ENCODE measurements around the gene PDK1. TPM values are rescaled to one million over a fixed set of nuclear protein-coding genes. Genes with fewer than 3 reads are reported as not detected.
"Not testable (repeated sequence)": the region's sequence is repeated elsewhere in the genome, so short reads cannot be mapped to it uniquely, and the experiment has no call there.

Gene PDK1
- total RNA-seq, 4 donors from 2014 or later: 4.8 to 49.4 (median 11.4) TPM

GRCh38 chr2:172580544-172580943 is 24.7 kb downstream of the PDK1 start:
- in situ Hi-C loops (cut with MboI; ENCODE audit: low pct_ligation_motif_present in 1 of 4, low pct_unique_long_range_greater_than_20kb in 1 of 4, low sequenced_read_pairs in 3 of 4) (loop anchor here in 1 of 4 donors (10.0 kb wide), 1 partner anchor 134 kb away; no protein-coding TSS in a partner anchor), intact Hi-C loops (cut with DNase I; ENCODE audit: low total_unique reads) (no loop called here)
- Histone ChIP-seq H3K9me3 (peaks cover 18 to 22% of the 10 kb centered on the region in 2 donors), H3K4me3 (no peak overlapping the region), H3K27me3 (no peaks in the 10 kb centered on the region), H3K36me3 (peaks cover 0 to 36% (median 14%) of the 10 kb centered on the region in 4 donors), H3K27ac (no peak overlapping the region), H3K4me1 (no peaks in the 10 kb centered on the region)
- TF ChIP-seq POLR2AphosphoS5 (IDR thresholded peaks at IDR 0.05) (no peak), POLR2A (IDR thresholded peaks at IDR 0.05) (no peak), CTCF (IDR thresholded peaks at IDR 0.05) (no peak), EP300 (IDR thresholded peaks at IDR 0.05; ENCODE audit: low read depth) (no peak)
- DNase-seq: no peak

- Histone ChIP-seq H3K4me3 (no peak overlapping the region), H3K36me3 (peaks cover 0 to 46% (median 14%) of the 10 kb centered on the region in 4 donors), H3K27me3 (no peaks in the 10 kb centered on the region), H3K4me1 (no peaks in the 10 kb centered on the region), H3K9me3 (peaks cover 4 to 12% of the 10 kb centered on the region in 2 donors), H3K27ac (no peak overlapping the region)
- DNase-seq: no peak
- in situ Hi-C loops (cut with MboI; ENCODE audit: low pct_ligation_motif_present in 1 of 4, low pct_unique_long_range_greater_than_20kb in 1 of 4, low sequenced_read_pairs in 3 of 4): loop anchor here in 1 of 4 donors (10.0 kb wide), 1 partner anchor 132 kb away; no protein-coding TSS in a partner anchor
- WGBS, 2 donors (ENCODE audit: low coverage in 1 of 2): 80 to 88% methylated on average over 1 of the region's 1 CpG
- intact Hi-C loops (cut with DNase I; ENCODE audit: low total_unique reads): no loop called here
- TF ChIP-seq POLR2AphosphoS5 (IDR thresholded peaks at IDR 0.05) (no peak), CTCF (IDR thresholded peaks at IDR 0.05) (no peak), EP300 (IDR thresholded peaks at IDR 0.05; ENCODE audit: low read depth) (no peak), POLR2A (IDR thresholded peaks at IDR 0.05) (no peak)
Measured at GRCh38 chr2:172582656-172583055, 26.8 kb downstream of the PDK1 start.

GRCh38 chr2:172586245-172586891 is 30.5 kb downstream of the PDK1 start:
- peaks cover 0 to 44% (median 10%) of the 10 kb centered on the region in 4 donors for H3K36me3 ChIP-seq
- H3K9me3 ChIP-seq: no peaks in the 10 kb centered on the region
- H3K4me1 ChIP-seq: no peaks in the 10 kb centered on the region
- DNase-seq: no peak
- intact Hi-C loops (cut with DNase I; ENCODE audit: low total_unique reads): no loop called here
- no peaks in the 10 kb centered on the region for H3K27me3 ChIP-seq
- no peak overlapping the region for H3K27ac ChIP-seq
- WGBS, 2 donors (ENCODE audit: low coverage in 1 of 2): 88 to 94% methylated on average over 9 of the region's 9 CpGs
- TF ChIP-seq POLR2A (IDR thresholded peaks at IDR 0.05) (no peak), CTCF (IDR thresholded peaks at IDR 0.05) (no peak), EP300 (IDR thresholded peaks at IDR 0.05; ENCODE audit: low read depth) (no peak)
- H3K4me3 ChIP-seq: no peak overlapping the region
- in situ Hi-C loops (cut with MboI; ENCODE audit: low pct_ligation_motif_present in 1 of 4, low pct_unique_long_range_greater_than_20kb in 1 of 4, low sequenced_read_pairs in 3 of 4): loop anchor here in 1 of 4 donors (10.0 kb wide), 1 partner anchor 128 kb away; no protein-coding TSS in a partner anchor

GRCh38 chr2:172587231-172587630 is 31.3 kb downstream of the PDK1 start:
- 94% methylated on average over 9 of the region's 9 CpGs; no CpG with 5 or more reads in 1 of the 2 donors for WGBS, 2 donors (ENCODE audit: low coverage in 1 of 2)
- H3K27me3 ChIP-seq; intact Hi-C loops (cut with DNase I; ENCODE audit: low total_unique reads); H3K9me3 ChIP-seq; H3K27ac ChIP-seq; H3K4me3 ChIP-seq; H3K4me1 ChIP-seq; DNase-seq: not testable (repeated sequence)
- in situ Hi-C loops (cut with MboI; ENCODE audit: low pct_ligation_motif_present in 1 of 4, low pct_unique_long_range_greater_than_20kb in 1 of 4, low sequenced_read_pairs in 3 of 4): loop anchor here in 1 of 4 donors (10.0 kb wide), 1 partner anchor 128 kb away; no protein-coding TSS in a partner anchor
- peaks cover 0 to 36% (median 8%) of the 10 kb centered on the region in 4 donors for H3K36me3 ChIP-seq

Measured in transverse colon (tissue), 4 donors.